Measurements from ENCODE around the gene TRAF1.

Gene TRAF1

GRCh38 chr9:120950421-120951388, 24.1 kb upstream of the TRAF1 start:
- no peak overlapping the region for H2BK5ac ChIP-seq (ENCODE audit: low read length)
- no peak overlapping the region for H3K56ac ChIP-seq (ENCODE audit: low read length)
- no peak overlapping the region for H2AK5ac ChIP-seq (ENCODE audit: low read length)
- WGBS (ENCODE audit: extremely low coverage, insufficient coverage, low lambda C conversion rate) = no CpG with 5 or more reads among the region's 8 CpGs
- no peak overlapping the region for H4K5ac ChIP-seq (ENCODE audit: low read length)
- no peak overlapping the region for H3K23ac ChIP-seq (ENCODE audit: low read length)
- H2BK120ac ChIP-seq (ENCODE audit: low read depth, low read length) = no peak overlapping the region
- no peaks in the 10 kb centered on the region for H3K27me3 ChIP-seq (ENCODE audit: insufficient read depth, low read length, poor library complexity)
- no peak overlapping the region for H3K9ac ChIP-seq (ENCODE audit: low read length)
- no peak overlapping the region for H2BK15ac ChIP-seq (replicated peaks; ENCODE audit: low read depth)
- H4K8ac ChIP-seq (ENCODE audit: low read depth, low read length) = no peak overlapping the region
- no peak overlapping the region for H3K4me2 ChIP-seq (ENCODE audit: low read length)
- H3K79me1 ChIP-seq (ENCODE audit: low read length) = no peaks in the 10 kb centered on the region
- H3K79me2 ChIP-seq (ENCODE audit: control insufficient read depth, insufficient read depth, low read length) = no peaks in the 10 kb centered on the region
- H3K27ac ChIP-seq (ENCODE audit: low read depth, low read length) = no peak overlapping the region
- no peak overlapping the region for H3K4me3 ChIP-seq (ENCODE audit: low read length)
- H3K4ac ChIP-seq (ENCODE audit: low read depth, low read length) = no peak overlapping the region
- H3K4me1 ChIP-seq (ENCODE audit: control insufficient read depth, low read depth, low read length) = no peaks in the 10 kb centered on the region
- DNase-seq = no peak
- no peaks in the 10 kb centered on the region for H3K36me3 ChIP-seq (ENCODE audit: control insufficient read depth, insufficient read depth, low read length)
- H3K18ac ChIP-seq (ENCODE audit: low read length) = no peak overlapping the region

DNA sequence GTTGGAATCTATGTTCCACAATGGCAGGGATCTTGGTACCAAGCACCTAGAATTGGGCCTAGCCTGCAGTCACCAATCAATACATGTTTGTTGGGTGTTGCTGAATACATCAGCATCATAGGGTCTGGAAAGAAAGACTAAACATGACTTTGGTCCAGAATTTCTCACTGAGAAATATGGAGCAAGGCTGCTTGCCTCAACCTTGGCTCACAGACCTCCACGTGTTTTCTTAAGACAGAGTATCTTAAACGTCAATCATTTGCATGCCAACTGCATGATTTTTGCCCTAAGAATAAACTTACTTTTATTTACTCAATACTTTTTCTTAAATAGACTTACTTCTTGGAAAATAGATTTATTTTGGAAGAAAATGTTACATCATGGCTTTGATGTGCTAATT, 22.7 kb upstream of the TRAF1 start:
- Histone ChIP-seq H4K8ac (ENCODE audit: low read depth, low read length) (no peak overlapping the region), H3K27ac (ENCODE audit: low read depth, low read length) (no peak overlapping the region), H3K79me1 (ENCODE audit: low read length) (no peaks in the 10 kb centered on the region), H2BK5ac (ENCODE audit: low read length) (no peak overlapping the region), H3K36me3 (ENCODE audit: control insufficient read depth, insufficient read depth, low read length) (no peaks in the 10 kb centered on the region), H3K4me1 (ENCODE audit: control insufficient read depth, low read depth, low read length) (no peaks in the 10 kb centered on the region), H3K56ac (ENCODE audit: low read length) (no peak overlapping the region), H3K23ac (ENCODE audit: low read length) (no peak overlapping the region), H2BK120ac (ENCODE audit: low read depth, low read length) (no peak overlapping the region), H3K4ac (ENCODE audit: low read depth, low read length) (no peak overlapping the region), H3K4me2 (ENCODE audit: low read length) (no peak overlapping the region), H2AK5ac (ENCODE audit: low read length) (no peak overlapping the region), H3K18ac (ENCODE audit: low read length) (no peak overlapping the region), H3K4me3 (ENCODE audit: low read length) (no peak overlapping the region), H3K9ac (ENCODE audit: low read length) (no peak overlapping the region), H2BK15ac (replicated peaks; ENCODE audit: low read depth) (no peak overlapping the region), H3K79me2 (ENCODE audit: control insufficient read depth, insufficient read depth, low read length) (no peaks in the 10 kb centered on the region), H4K5ac (ENCODE audit: low read length) (no peak overlapping the region), H3K27me3 (ENCODE audit: insufficient read depth, low read length, poor library complexity) (no peaks in the 10 kb centered on the region)
- no CpG with 5 or more reads among the region's 2 CpGs for WGBS (ENCODE audit: extremely low coverage, insufficient coverage, low lambda C conversion rate)
- no peak for DNase-seq

- H4K5ac ChIP-seq (ENCODE audit: low read length) = no peak overlapping the region
- H3K79me2 ChIP-seq (ENCODE audit: control insufficient read depth, insufficient read depth, low read length) = no peaks in the 10 kb centered on the region
- H2BK120ac ChIP-seq (ENCODE audit: low read depth, low read length) = no peak overlapping the region
- H3K27me3 ChIP-seq (ENCODE audit: insufficient read depth, low read length, poor library complexity) = no peaks in the 10 kb centered on the region
- H4K8ac ChIP-seq (ENCODE audit: low read depth, low read length) = no peak overlapping the region
- H2BK5ac ChIP-seq (ENCODE audit: low read length) = no peak overlapping the region
- no peak overlapping the region for H3K4ac ChIP-seq (ENCODE audit: low read depth, low read length)
- no peak overlapping the region for H3K4me3 ChIP-seq (ENCODE audit: low read length)
- no CpG with 5 or more reads among the region's 1 CpG for WGBS (ENCODE audit: extremely low coverage, insufficient coverage, low lambda C conversion rate)
- H3K9ac ChIP-seq (ENCODE audit: low read length) = no peak overlapping the region
- no peaks in the 10 kb centered on the region for H3K79me1 ChIP-seq (ENCODE audit: low read length)
- H3K18ac ChIP-seq (ENCODE audit: low read length) = no peak overlapping the region
- no peak overlapping the region for H3K56ac ChIP-seq (ENCODE audit: low read length)
- no peak overlapping the region for H3K23ac ChIP-seq (ENCODE audit: low read length)
- H3K36me3 ChIP-seq (ENCODE audit: control insufficient read depth, insufficient read depth, low read length) = no peaks in the 10 kb centered on the region
- H3K4me1 ChIP-seq (ENCODE audit: control insufficient read depth, low read depth, low read length) = no peaks in the 10 kb centered on the region
- H3K4me2 ChIP-seq (ENCODE audit: low read length) = no peak overlapping the region
- no peak overlapping the region for H2BK15ac ChIP-seq (replicated peaks; ENCODE audit: low read depth)
- no peak overlapping the region for H3K27ac ChIP-seq (ENCODE audit: low read depth, low read length)
- no peak overlapping the region for H2AK5ac ChIP-seq (ENCODE audit: low read length)
- no peak for DNase-seq
Observed at GRCh38 chr9:120948824-120949223, 22.2 kb upstream of the TRAF1 start.

GRCh38 chr9:120947222-120947621, 20.6 kb upstream of the TRAF1 start:
- Histone ChIP-seq H3K4me1 (ENCODE audit: control insufficient read depth, low read depth, low read length) (peaks cover 2% of the 10 kb centered on the region), H2AK5ac (ENCODE audit: low read length) (no peak overlapping the region), H2BK120ac (ENCODE audit: low read depth, low read length) (no peak overlapping the region), H3K23ac (ENCODE audit: low read length) (no peak overlapping the region), H3K4me3 (ENCODE audit: low read length) (no peak overlapping the region), H4K8ac (ENCODE audit: low read depth, low read length) (no peak overlapping the region), H3K9ac (ENCODE audit: low read length) (no peak overlapping the region), H3K27ac (ENCODE audit: low read depth, low read length) (no peak overlapping the region), H3K4me2 (ENCODE audit: low read length) (no peak overlapping the region), H3K79me2 (ENCODE audit: control insufficient read depth, insufficient read depth, low read length) (no peaks in the 10 kb centered on the region), H3K79me1 (ENCODE audit: low read length) (no peaks in the 10 kb centered on the region), H2BK5ac (ENCODE audit: low read length) (no peak overlapping the region), H2BK15ac (replicated peaks; ENCODE audit: low read depth) (no peak overlapping the region), H3K18ac (ENCODE audit: low read length) (no peak overlapping the region), H3K56ac (ENCODE audit: low read length) (no peak overlapping the region), H4K5ac (ENCODE audit: low read length) (no peak overlapping the region), H3K4ac (ENCODE audit: low read depth, low read length) (no peak overlapping the region), H3K36me3 (ENCODE audit: control insufficient read depth, insufficient read depth, low read length) (no peaks in the 10 kb centered on the region), H3K27me3 (ENCODE audit: insufficient read depth, low read length, poor library complexity) (no peaks in the 10 kb centered on the region)
- WGBS (ENCODE audit: extremely low coverage, insufficient coverage, low lambda C conversion rate) = 100% methylated on average over 1 of the region's 2 CpGs
- DNase-seq = no peak

GRCh38 chr9:120946259-120946658, 19.7 kb upstream of the TRAF1 start:
- no peak overlapping the region for H2BK15ac ChIP-seq (replicated peaks; ENCODE audit: low read depth)
- H2AK5ac ChIP-seq (ENCODE audit: low read length) = no peak overlapping the region
- no peak overlapping the region for H3K18ac ChIP-seq (ENCODE audit: low read length)
- H3K4ac ChIP-seq (ENCODE audit: low read depth, low read length) = no peak overlapping the region
- H3K27me3 ChIP-seq (ENCODE audit: insufficient read depth, low read length, poor library complexity) = no peaks in the 10 kb centered on the region
- no peak overlapping the region for H3K9ac ChIP-seq (ENCODE audit: low read length)
- no peak overlapping the region for H4K8ac ChIP-seq (ENCODE audit: low read depth, low read length)
- no peak overlapping the region for H2BK120ac ChIP-seq (ENCODE audit: low read depth, low read length)
- H3K4me1 ChIP-seq (ENCODE audit: control insufficient read depth, low read depth, low read length) = peaks cover 2% of the 10 kb centered on the region
- H3K36me3 ChIP-seq (ENCODE audit: control insufficient read depth, insufficient read depth, low read length) = no peaks in the 10 kb centered on the region
- no peak overlapping the region for H3K4me2 ChIP-seq (ENCODE audit: low read length)
- no peak overlapping the region for H3K4me3 ChIP-seq (ENCODE audit: low read length)
- H3K56ac ChIP-seq (ENCODE audit: low read length) = no peak overlapping the region
- WGBS (ENCODE audit: extremely low coverage, insufficient coverage, low lambda C conversion rate) = no CpG with 5 or more reads among the region's 3 CpGs
- H4K5ac ChIP-seq (ENCODE audit: low read length) = no peak overlapping the region
- DNase-seq = no peak
- H3K27ac ChIP-seq (ENCODE audit: low read depth, low read length) = no peak overlapping the region
- no peaks in the 10 kb centered on the region for H3K79me1 ChIP-seq (ENCODE audit: low read length)
- no peak overlapping the region for H3K23ac ChIP-seq (ENCODE audit: low read length)
- H3K79me2 ChIP-seq (ENCODE audit: control insufficient read depth, insufficient read depth, low read length) = no peaks in the 10 kb centered on the region
- H2BK5ac ChIP-seq (ENCODE audit: low read length) = no peak overlapping the region
